ENCODE measurements around the gene CLEC4E. TPM values are rescaled to one million over a fixed set of nuclear protein-coding genes. Genes with fewer than 3 reads are reported as not detected.
"Not testable (repeated sequence)": the region's sequence is repeated elsewhere in the genome, so short reads cannot be mapped to it uniquely, and the experiment has no call there.

Gene CLEC4E
- polyA plus RNA-seq = 1 to 10 TPM in 1 of 4 donors, under 1 TPM in 2, not detected in 1; 0.06 to 3.0 (median 0.45) TPM
- long read RNA-seq, donor 1 = 0 reads
- long read RNA-seq, donor 2 = 0 reads
- long read RNA-seq, donor 3 = 0 reads
- long read RNA-seq, donor 4 = 0 reads
- long read RNA-seq, donor 5 = 0 reads
- long read RNA-seq, donor 6 = 0 reads
- long read RNA-seq, donor 7 = 0 reads
- long read RNA-seq, donor 8 = 0 reads
- long read RNA-seq, donor 9 = 0 reads
- long read RNA-seq, donor 10 = 0 reads

GRCh38 chr12:8540831-8541230 lies at the start of gene CLEC4E:
Gene CLEC4E (minus strand): TSS chr12:8540905. CDS start chr12:8540797, 108 bp downstream.
- H3K9me3 ChIP-seq (ENCODE audit: control insufficient read depth in 2 of 2, insufficient read depth in 1 of 2, low read depth in 1 of 2, low read length in 1 of 2); H3K36me3 ChIP-seq (ENCODE audit: control insufficient read depth in 3 of 3, insufficient read depth in 2 of 3, low read depth in 1 of 3, low read length in 3 of 3); DNase-seq; FAIRE-seq; H3K27me3 ChIP-seq (ENCODE audit: control insufficient read depth in 3 of 3, insufficient read depth in 3 of 3, low read length in 3 of 3); H3K4me1 ChIP-seq (ENCODE audit: control insufficient read depth in 3 of 3, insufficient read depth in 2 of 3, low read depth in 1 of 3, low read length in 2 of 3); H3K27ac ChIP-seq (ENCODE audit: low read depth in 1 of 3, low read length in 2 of 3); H3K4me3 ChIP-seq (ENCODE audit: low read depth in 1 of 3, low read length in 3 of 3): not testable (repeated sequence)
- WGBS, 3 donors = 30 to 67% (median 66%) methylated on average over 4 of the region's 4 CpGs

GRCh38 chr12:8589679-8590078 lies 49.0 kb upstream of the CLEC4E start:
- no peak overlapping the region for H3K27ac ChIP-seq (ENCODE audit: low read depth in 1 of 3, low read length in 2 of 3)
- FAIRE-seq (no peak), DNase-seq (no peak)
- no peaks in the 10 kb centered on the region for H3K9me3 ChIP-seq (ENCODE audit: control insufficient read depth in 2 of 2, insufficient read depth in 1 of 2, low read depth in 1 of 2, low read length in 1 of 2)
- no peak overlapping the region for H3K4me3 ChIP-seq (ENCODE audit: low read depth in 1 of 3, low read length in 3 of 3)
- WGBS, 3 donors = 64 to 83% (median 79%) methylated on average over 7 of the region's 7 CpGs
- peaks cover 0 to 2% (median 0%) of the 10 kb centered on the region in 3 donors for H3K4me1 ChIP-seq (ENCODE audit: control insufficient read depth in 3 of 3, insufficient read depth in 2 of 3, low read depth in 1 of 3, low read length in 2 of 3)
- no peaks in the 10 kb centered on the region for H3K36me3 ChIP-seq (ENCODE audit: control insufficient read depth in 3 of 3, insufficient read depth in 2 of 3, low read depth in 1 of 3, low read length in 3 of 3)
- H3K27me3 ChIP-seq (ENCODE audit: control insufficient read depth in 3 of 3, insufficient read depth in 3 of 3, low read length in 3 of 3) = no peaks in the 10 kb centered on the region

GRCh38 chr12:8584478-8584877 lies 43.8 kb upstream of the CLEC4E start:
- peaks cover 0 to 15% (median 2%) of the 10 kb centered on the region in 3 donors for H3K4me1 ChIP-seq (ENCODE audit: control insufficient read depth in 3 of 3, insufficient read depth in 2 of 3, low read depth in 1 of 3, low read length in 2 of 3)
- H3K9me3 ChIP-seq (ENCODE audit: control insufficient read depth in 2 of 2, insufficient read depth in 1 of 2, low read depth in 1 of 2, low read length in 1 of 2); H3K27ac ChIP-seq (ENCODE audit: low read depth in 1 of 3, low read length in 2 of 3); H3K27me3 ChIP-seq (ENCODE audit: control insufficient read depth in 3 of 3, insufficient read depth in 3 of 3, low read length in 3 of 3); DNase-seq; FAIRE-seq; H3K4me3 ChIP-seq (ENCODE audit: low read depth in 1 of 3, low read length in 3 of 3); H3K36me3 ChIP-seq (ENCODE audit: control insufficient read depth in 3 of 3, insufficient read depth in 2 of 3, low read depth in 1 of 3, low read length in 3 of 3): not testable (repeated sequence)
- WGBS, 3 donors = 88 to 96% (median 95%) methylated on average over 13 of the region's 13 CpGs

- FAIRE-seq = no peak
- Histone ChIP-seq H3K4me1 (ENCODE audit: control insufficient read depth in 3 of 3, insufficient read depth in 2 of 3, low read depth in 1 of 3, low read length in 2 of 3) (peaks cover 0 to 15% (median 2%) of the 10 kb centered on the region in 3 donors), H3K9me3 (ENCODE audit: control insufficient read depth in 2 of 2, insufficient read depth in 1 of 2, low read depth in 1 of 2, low read length in 1 of 2) (no peaks in the 10 kb centered on the region), H3K27me3 (ENCODE audit: control insufficient read depth in 3 of 3, insufficient read depth in 3 of 3, low read length in 3 of 3) (no peaks in the 10 kb centered on the region), H3K36me3 (ENCODE audit: control insufficient read depth in 3 of 3, insufficient read depth in 2 of 3, low read depth in 1 of 3, low read length in 3 of 3) (no peaks in the 10 kb centered on the region), H3K27ac (ENCODE audit: low read depth in 1 of 3, low read length in 2 of 3) (no peak overlapping the region), H3K4me3 (ENCODE audit: low read depth in 1 of 3, low read length in 3 of 3) (no peak overlapping the region)
- DNase-seq = no peak
- 60 to 90% (median 84%) methylated on average over 7 of the region's 7 CpGs for WGBS, 3 donors
Observed at GRCh38 chr12:8584004-8584403, 43.3 kb upstream of the CLEC4E start.

GRCh38 chr12:8581098-8581784 lies 40.5 kb upstream of the CLEC4E start:
- Histone ChIP-seq H3K27ac (ENCODE audit: low read depth in 1 of 3, low read length in 2 of 3) (peak overlapping the region in 1 of 3 donors; percentile 36), H3K9me3 (ENCODE audit: control insufficient read depth in 2 of 2, insufficient read depth in 1 of 2, low read depth in 1 of 2, low read length in 1 of 2) (no peaks in the 10 kb centered on the region), H3K4me3 (ENCODE audit: low read depth in 1 of 3, low read length in 3 of 3) (no peak overlapping the region), H3K4me1 (ENCODE audit: control insufficient read depth in 3 of 3, insufficient read depth in 2 of 3, low read depth in 1 of 3, low read length in 2 of 3) (peaks cover 0 to 19% (median 2%) of the 10 kb centered on the region in 3 donors), H3K36me3 (ENCODE audit: control insufficient read depth in 3 of 3, insufficient read depth in 2 of 3, low read depth in 1 of 3, low read length in 3 of 3) (no peaks in the 10 kb centered on the region), H3K27me3 (ENCODE audit: control insufficient read depth in 3 of 3, insufficient read depth in 3 of 3, low read length in 3 of 3) (peaks cover 0 to 2% (median 0%) of the 10 kb centered on the region in 3 donors)
- 41 to 61% (median 58%) methylated on average over 9 of the region's 9 CpGs for WGBS, 3 donors
- no peak for DNase-seq
- no peak for FAIRE-seq

- FAIRE-seq (no peak), DNase-seq (no peak)
- no peak overlapping the region for H3K4me3 ChIP-seq (ENCODE audit: low read depth in 1 of 3, low read length in 3 of 3)
- WGBS, 3 donors = 83 to 95% (median 86%) methylated on average over 3 of the region's 3 CpGs
- H3K9me3 ChIP-seq (ENCODE audit: control insufficient read depth in 2 of 2, insufficient read depth in 1 of 2, low read depth in 1 of 2, low read length in 1 of 2) = no peaks in the 10 kb centered on the region
- H3K4me1 ChIP-seq (ENCODE audit: control insufficient read depth in 3 of 3, insufficient read depth in 2 of 3, low read depth in 1 of 3, low read length in 2 of 3) = peaks cover 0 to 19% (median 0%) of the 10 kb centered on the region in 3 donors
- H3K27me3 ChIP-seq (ENCODE audit: control insufficient read depth in 3 of 3, insufficient read depth in 3 of 3, low read length in 3 of 3) = peaks cover 0 to 2% (median 0%) of the 10 kb centered on the region in 3 donors
- H3K27ac ChIP-seq (ENCODE audit: low read depth in 1 of 3, low read length in 2 of 3) = no peak overlapping the region
- no peaks in the 10 kb centered on the region for H3K36me3 ChIP-seq (ENCODE audit: control insufficient read depth in 3 of 3, insufficient read depth in 2 of 3, low read depth in 1 of 3, low read length in 3 of 3)
Observed at GRCh38 chr12:8577879-8578278, 37.2 kb upstream of the CLEC4E start.

GRCh38 chr12:8572507-8572906 lies 31.8 kb upstream of the CLEC4E start:
- Histone ChIP-seq H3K4me3 (ENCODE audit: low read depth in 1 of 3, low read length in 3 of 3) (no peak overlapping the region), H3K4me1 (ENCODE audit: control insufficient read depth in 3 of 3, insufficient read depth in 2 of 3, low read depth in 1 of 3, low read length in 2 of 3) (no peaks in the 10 kb centered on the region), H3K9me3 (ENCODE audit: control insufficient read depth in 2 of 2, insufficient read depth in 1 of 2, low read depth in 1 of 2, low read length in 1 of 2) (peaks cover 0 to 10% of the 10 kb centered on the region in 2 donors), H3K27ac (ENCODE audit: low read depth in 1 of 3, low read length in 2 of 3) (no peak overlapping the region), H3K36me3 (ENCODE audit: control insufficient read depth in 3 of 3, insufficient read depth in 2 of 3, low read depth in 1 of 3, low read length in 3 of 3) (no peaks in the 10 kb centered on the region), H3K27me3 (ENCODE audit: control insufficient read depth in 3 of 3, insufficient read depth in 3 of 3, low read length in 3 of 3) (no peaks in the 10 kb centered on the region)
- DNase-seq = no peak
- no peak for FAIRE-seq
- WGBS, 3 donors = 47 to 80% (median 65%) methylated on average over 2 of the region's 2 CpGs

- Histone ChIP-seq H3K36me3 (ENCODE audit: control insufficient read depth in 3 of 3, insufficient read depth in 2 of 3, low read depth in 1 of 3, low read length in 3 of 3) (no peaks in the 10 kb centered on the region), H3K9me3 (ENCODE audit: control insufficient read depth in 2 of 2, insufficient read depth in 1 of 2, low read depth in 1 of 2, low read length in 1 of 2) (peaks cover 0 to 40% of the 10 kb centered on the region in 2 donors), H3K4me3 (ENCODE audit: low read depth in 1 of 3, low read length in 3 of 3) (no peak overlapping the region), H3K27ac (ENCODE audit: low read depth in 1 of 3, low read length in 2 of 3) (no peak overlapping the region), H3K27me3 (ENCODE audit: control insufficient read depth in 3 of 3, insufficient read depth in 3 of 3, low read length in 3 of 3) (no peaks in the 10 kb centered on the region), H3K4me1 (ENCODE audit: control insufficient read depth in 3 of 3, insufficient read depth in 2 of 3, low read depth in 1 of 3, low read length in 2 of 3) (no peaks in the 10 kb centered on the region)
- DNase-seq = no peak
- no peak for FAIRE-seq
Observed at GRCh38 chr12:8566525-8566924, 25.8 kb upstream of the CLEC4E start.

All from small intestine (tissue), 16 donors.